SIG-M5 (cell line): ENCODE results near the gene ST8SIA6.
"Not testable (repeated sequence)": the region's sequence is repeated elsewhere in the genome, so short reads cannot be mapped to it uniquely, and the experiment has no call there.

Experiments used
- DNase-seq: peaks from one replicate; lab custom pipeline; 2025; lab: John Stamatoyannopoulos, UW

Gene ST8SIA6, protein sequence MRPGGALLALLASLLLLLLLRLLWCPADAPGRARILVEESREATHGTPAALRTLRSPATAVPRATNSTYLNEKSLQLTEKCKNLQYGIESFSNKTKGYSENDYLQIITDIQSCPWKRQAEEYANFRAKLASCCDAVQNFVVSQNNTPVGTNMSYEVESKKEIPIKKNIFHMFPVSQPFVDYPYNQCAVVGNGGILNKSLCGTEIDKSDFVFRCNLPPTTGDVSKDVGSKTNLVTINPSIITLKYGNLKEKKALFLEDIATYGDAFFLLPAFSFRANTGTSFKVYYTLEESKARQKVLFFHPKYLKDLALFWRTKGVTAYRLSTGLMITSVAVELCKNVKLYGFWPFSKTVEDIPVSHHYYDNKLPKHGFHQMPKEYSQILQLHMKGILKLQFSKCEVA

DNA sequence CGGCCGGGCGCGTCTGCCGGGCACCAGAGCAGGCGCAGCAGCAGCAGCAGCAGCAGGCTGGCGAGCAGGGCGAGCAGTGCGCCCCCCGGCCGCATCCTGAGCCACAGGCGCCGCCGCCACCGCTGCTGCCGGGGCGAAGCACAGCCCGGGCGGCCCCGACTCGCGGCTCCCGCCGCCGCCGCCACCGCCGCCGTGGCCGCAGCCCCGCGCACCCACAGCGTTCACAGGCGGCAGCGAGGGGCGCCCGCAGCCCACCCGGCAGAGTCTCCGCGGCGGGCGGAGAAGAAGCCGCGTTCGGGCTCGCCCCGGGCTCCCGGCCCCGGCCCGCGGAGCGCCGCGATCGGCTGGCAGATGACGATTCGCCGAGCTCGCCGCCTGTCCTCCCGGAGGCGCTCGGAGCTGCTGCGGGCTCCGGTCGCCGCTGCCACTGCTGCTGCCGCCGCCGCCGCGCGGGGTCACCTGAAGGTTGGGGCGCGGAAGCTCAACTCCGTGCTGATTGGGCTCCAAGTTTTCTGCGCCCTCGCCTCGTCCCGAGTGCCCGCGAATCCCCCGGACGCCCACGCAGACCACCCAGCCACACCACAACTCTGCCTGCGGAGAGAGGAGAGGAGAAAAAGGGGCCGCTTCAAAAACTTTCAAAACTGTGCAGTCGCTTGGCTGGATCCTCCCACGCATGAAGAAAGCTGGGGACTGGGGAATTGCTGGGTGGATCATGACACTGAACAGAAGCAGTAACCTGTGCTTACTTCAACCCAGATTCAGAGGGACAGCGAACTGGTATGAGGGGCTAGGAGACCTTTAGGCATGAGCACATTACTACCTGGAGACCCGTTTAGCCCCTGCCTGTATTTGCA, at the start of gene ST8SIA6:
TSS of gene ST8SIA6 (minus strand) at position 435 of the 854 bp plus-strand sequence. CDS start at position 95, 340 bp downstream.
- no peak for DNase-seq

DNA sequence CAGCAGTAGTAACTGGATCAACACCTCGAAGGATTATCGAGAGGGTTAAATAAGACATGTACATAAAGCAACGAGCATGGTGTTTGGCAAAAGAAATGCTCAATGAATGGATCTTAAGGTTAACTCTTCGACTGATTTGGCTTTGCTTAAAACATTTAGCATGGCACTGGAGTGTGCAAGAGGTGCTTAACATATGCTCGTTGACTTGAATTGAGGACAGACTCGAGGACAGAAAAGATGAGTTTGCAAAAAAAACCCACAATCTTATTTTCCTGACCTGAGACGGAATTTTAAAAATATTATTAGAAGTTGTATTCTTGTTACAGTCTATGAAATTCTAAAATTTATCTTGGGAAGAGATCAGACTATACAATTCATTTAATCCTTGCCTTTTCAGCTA, 49.4 kb upstream of the ST8SIA6 start:
- DNase-seq: no peak

DNA sequence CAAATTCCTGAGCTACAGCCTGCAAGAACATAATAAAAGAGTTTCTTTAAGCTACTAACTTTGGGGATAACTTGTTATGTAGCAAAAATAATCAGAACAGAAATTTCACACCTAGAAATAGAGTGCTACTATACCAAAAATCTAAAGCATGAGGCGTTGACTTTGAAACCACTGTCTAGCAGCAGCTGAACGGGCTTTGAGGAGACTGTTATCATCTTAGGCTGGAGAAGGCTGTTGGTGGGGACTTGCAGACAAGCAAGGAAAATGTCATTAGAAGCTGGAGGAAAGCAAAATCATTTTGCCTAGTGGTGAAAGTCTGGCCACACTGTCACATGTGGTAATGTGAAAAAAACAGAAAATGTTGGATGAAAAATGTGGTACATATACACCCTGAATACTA, 48.4 kb upstream of the ST8SIA6 start:
- DNase-seq: no peak

DNA sequence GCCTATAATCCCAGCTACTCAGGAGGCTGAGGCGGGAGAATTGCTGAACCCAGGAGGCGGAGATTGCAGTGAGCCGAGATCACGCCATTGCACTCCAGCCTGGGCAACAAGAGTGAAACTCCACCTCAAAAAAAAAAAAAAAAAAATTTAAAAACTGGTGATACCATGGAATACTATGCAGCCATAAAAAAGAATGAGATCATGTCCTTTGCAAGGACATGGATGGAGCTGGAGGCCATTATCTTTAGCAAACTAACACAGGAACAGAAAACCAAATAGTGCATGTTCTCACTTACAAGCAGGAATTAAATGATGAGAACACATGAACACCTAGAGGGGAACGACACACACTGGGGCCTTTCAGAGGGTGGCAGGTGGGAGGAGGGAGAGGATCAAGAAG, 44.6 kb upstream of the ST8SIA6 start:
- DNase-seq: not testable (repeated sequence)

DNA sequence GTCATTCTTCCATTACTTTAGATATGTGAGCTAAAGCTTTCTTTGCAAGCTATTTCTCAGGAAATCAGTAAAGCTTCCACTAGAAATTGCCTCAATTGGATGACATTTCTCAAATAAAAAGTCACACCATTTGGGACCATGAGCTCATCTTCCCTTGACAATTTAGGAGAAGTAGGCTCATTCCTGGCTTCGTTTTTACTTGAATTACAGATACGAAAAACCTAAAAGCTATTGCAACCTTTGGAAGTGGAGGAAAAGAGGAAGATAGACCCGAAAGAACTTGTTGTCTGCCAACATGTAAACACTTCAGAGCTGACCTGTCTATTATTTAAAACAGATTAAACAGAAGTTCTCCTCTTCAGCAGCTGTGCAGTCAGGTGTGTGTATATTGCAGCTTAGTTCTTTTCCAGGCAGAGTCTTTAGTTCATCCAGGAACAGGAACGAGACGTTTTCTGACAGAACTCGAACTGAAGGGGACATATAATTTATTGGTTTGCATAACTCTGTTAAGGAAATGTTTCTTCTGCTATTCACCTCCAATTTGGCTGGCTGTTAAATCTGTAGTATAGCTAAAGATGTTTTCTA, 43.1 kb upstream of the ST8SIA6 start:
- no peak for DNase-seq

DNA sequence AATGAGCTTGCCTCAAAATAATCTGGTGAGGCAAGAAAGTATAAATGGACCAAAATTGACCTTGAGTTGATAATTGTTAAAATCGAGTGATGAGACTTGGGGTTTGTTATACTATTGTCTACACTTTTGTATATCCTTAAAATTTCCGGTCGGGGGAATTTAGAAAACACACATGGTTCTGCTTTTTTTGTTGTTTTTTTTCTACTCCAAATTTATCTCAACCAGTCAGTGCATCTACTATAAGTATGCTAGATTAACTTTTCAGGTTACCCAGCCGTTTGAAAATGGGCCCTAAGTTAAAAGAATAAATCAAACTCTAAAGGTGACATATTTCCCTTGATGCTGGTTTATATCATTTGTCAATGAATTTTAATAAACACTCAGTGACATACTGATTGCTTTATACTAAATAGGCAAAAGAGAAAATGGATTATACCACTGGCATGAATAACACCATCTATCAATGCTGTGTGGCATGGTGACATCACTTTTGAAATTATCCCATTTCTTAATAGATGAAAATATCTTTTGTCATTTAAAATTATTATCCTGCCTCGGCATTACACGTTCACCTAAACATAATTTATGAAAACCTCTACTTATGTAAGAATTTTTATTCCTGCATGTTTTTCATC, 40.3 kb upstream of the ST8SIA6 start:
- DNase-seq: no peak

DNA sequence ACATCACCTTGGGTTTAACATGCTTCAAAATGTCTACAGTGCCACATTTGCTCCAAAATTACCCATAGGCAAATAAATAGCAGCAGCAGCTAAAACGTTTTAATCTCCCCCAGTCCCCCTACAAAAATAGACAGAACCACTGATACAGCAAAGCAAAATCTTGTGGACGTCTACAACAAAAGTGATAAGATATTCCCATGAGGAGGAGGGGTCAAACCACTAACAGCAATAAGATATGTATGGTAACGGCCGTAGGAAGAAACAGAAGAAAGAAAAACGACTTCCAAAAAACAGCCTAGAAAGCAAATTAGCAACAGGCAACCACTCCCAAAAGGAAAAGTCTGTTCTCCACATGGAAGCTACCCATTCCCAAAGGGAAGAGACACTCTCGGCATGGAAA, 34.5 kb upstream of the ST8SIA6 start:
- DNase-seq: no peak

DNA sequence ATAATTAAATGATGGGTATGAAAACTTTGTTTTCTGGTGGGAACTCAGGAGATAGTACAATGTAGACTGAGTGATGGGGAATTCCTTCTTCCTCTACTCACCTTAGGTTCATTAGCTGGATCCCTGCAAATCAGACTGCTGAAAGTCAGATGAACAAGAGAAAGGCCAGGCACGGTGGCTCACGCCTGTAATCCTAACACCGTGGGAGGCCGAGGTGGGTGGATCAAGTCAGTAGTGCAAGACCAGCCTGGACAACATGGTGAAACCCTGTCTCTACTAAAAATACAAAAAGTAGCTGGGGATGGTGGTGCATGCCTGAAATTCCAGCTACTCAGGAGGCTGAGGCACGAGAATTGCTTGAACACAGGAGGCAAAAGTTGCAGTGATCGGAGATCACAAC, 28.7 kb upstream of the ST8SIA6 start:
- DNase-seq: no peak

DNA sequence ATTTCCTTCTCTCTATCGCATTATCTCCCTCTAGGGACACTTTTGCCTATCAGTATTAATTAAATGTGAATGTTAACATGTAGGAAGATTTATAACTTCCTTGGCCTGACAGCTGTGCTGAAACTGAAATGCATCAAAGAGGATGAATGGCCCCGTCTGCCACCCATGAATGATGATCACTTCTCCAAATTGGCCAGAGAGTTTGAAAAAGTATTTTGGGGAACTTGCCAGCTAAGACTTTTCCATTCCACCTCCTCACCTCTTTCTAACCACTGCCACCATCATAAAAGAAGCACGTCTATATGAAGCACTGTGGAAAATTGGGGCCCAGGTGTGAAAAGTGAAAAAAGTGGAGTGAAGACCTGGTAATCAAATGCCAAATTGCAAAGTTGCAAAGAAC, 25.4 kb upstream of the ST8SIA6 start:
- DNase-seq: no peak

DNA sequence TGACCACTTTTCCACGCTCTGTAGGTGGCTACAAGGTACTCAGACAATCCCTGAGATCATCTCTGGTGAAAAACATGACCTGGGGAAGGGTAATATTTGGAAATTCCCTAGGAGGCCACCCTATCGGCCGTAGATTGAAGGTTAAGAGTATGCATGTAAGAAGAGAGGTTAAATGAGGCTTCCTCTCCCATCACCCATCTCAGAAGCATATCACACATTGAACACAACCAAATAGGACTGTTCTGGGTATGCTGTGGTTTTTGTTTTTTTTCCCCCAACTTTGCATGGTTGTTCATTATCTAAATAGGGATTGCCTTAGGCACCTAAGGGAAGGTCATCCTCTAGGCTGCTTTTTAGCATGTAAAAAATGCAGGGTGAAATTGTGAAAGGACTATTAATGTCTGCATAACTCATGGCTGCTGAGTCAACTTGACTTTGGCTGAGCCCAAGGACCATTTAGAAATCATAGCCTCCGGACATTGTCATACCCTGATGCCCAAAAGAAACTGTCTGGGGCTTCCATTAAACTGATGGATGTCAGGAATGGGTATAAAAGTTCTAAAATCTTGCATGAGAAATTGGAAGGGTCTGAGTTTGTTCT, 24.7 kb upstream of the ST8SIA6 start:
- no peak for DNase-seq

DNA sequence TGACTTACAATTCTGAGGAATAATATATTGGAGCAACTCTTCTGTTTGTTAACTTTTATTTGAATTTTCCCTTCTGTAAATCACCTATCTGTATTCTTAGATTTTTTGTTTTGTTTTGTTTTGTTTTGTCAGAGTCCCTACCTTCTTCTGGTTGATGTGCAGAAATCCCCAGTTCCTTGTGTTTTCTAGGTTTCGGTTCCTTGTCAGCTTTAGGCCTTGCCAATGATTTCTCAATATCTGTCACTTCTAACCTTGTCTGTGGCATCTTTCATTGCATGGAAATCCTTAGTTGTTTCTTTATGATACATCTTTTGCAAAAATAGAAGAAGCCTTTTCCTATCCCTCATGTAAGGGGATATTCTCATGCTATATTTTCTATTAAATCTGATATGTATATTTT, 21.7 kb upstream of the ST8SIA6 start:
- no peak for DNase-seq

DNA sequence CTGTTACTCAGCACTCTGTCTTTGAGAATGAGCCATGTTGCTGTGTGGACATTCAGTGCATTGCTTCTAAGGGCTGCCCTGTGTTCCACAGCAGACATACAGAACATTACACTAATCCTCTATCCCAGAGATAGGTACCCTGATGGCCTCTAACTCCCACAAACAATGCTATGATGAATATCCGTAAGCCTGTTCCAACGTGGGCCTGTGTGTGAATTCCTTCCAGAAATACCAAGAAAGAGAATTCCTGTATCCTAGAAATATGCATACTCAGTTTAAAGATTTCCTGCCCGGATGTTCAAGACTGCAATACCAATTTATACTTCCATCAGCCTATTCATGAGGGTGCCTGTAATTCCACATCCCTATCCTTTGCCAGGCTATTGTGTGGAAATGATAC, 21.3 kb upstream of the ST8SIA6 start:
- DNase-seq: no peak

DNA sequence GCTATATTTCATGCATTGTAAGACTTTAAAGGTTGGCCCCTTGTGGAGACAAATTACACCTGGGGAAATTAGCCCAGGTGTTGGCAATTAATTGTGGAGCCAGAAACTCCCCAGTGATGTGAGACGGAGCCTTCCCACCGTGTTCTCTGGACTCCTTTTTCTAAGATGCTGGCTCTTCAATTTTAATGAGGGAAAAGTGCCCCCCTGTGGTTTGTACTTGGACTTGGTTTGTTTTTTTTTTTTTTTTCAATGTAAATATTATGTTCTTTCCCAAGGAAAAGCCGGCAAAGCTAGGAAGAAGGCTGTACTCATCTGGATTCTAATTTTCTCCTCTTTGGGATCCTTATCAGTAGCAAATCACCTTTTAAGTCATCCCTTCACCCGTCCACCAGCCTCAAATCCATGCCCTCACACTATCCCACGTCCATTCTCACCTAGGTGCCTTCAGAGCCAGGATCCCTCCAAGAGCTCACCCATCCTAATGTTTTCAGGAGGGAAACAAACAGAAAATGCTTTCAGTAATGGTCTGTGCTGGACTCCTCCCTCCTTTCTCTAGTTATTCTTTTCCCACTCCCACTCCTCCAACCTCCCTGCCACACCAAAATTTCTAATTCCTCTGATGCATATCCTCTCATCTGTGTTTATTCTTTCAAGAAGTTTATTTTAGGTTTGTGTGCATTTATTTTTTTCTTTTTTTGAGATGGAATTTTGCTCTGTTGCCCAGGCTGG, 20.4 kb upstream of the ST8SIA6 start:
- no peak for DNase-seq

DNA sequence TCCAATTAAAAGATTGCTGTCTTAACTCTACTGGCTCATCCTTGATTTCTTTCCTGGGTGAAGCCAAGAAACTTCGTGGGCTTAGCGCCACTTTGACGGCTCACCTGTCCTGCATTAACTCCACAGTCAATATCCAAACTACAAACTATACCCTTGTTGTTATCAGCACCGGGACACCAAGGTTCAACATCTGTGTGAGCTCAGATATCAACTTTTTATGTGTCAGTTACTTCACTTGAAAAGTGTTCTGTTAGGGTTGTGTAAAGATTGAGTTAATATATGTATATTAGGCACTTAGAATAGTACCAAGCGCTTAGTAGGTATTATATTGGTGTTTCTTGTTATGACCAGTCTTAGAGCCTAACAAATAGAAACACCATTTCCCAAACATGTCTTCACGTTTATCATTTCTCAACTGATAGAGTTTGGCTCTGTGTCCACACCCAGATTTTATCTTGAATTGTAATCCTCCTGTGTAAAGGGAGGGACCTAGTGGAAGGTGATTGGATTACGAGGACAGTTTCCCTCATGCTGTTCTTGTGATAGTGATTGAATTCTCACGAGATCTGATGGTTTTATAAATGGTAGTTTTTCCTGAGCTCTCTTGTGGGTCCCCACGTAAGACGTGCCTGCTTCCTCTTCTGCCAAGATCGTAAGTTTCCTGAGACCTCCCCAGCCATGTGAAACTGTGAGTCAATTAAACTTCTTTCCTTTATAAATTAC, 19.0 kb upstream of the ST8SIA6 start:
- DNase-seq: no peak

DNA sequence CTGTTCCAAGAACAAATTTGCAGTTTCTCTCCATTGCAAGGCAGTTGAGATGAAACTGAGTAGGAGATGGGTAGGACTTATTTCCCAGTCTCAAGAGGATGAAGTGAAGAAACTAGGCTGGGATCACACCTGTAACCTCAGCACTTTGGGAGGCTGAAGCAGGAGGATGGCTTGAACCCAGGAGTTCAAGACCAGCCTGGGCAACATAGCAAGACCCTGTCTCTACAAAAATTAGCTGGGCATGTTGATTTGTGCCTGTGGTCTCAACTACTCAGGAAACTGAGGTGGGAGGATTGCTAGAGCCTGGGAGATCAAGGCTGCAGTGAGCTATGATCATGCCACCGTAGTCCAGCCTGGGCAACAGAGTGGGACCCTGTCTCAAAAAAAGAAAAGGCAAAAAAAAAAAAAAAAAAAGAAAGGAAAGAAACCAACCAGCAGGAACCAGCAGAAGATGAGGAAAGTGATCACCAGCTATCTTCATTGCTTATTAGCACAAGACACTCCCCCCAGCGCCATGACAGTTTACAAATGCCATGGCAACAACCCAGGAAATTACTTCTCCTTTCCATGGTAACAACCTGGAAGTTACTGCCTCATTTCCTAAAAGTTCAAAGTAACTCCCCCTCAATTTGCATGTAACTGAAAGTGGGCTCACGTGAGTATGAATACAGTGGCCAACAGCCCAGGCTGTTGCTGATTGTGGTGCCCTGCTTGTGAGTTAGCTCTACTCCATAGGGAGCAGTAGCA, 18.3 kb upstream of the ST8SIA6 start:
- DNase-seq: no peak

DNA sequence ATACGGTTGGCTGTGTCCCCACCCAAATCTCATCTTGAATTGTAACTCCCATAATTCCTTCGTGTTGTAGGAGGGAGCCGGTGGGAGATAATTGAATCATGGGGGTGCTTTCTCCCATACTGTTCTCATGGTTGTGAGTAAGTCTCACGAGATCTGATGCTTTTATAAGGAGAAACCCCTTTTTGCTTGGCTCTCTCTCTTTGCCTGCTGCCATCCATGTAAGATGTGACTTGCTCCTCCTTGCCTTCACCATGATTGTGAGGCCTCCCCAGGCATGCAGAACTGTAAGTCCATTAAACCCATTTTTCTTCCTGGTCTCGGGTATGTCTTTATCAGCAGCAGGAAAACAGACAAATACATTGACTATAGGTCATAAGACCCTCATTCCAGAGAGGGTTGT, 15.9 kb upstream of the ST8SIA6 start:
- no peak for DNase-seq

DNA sequence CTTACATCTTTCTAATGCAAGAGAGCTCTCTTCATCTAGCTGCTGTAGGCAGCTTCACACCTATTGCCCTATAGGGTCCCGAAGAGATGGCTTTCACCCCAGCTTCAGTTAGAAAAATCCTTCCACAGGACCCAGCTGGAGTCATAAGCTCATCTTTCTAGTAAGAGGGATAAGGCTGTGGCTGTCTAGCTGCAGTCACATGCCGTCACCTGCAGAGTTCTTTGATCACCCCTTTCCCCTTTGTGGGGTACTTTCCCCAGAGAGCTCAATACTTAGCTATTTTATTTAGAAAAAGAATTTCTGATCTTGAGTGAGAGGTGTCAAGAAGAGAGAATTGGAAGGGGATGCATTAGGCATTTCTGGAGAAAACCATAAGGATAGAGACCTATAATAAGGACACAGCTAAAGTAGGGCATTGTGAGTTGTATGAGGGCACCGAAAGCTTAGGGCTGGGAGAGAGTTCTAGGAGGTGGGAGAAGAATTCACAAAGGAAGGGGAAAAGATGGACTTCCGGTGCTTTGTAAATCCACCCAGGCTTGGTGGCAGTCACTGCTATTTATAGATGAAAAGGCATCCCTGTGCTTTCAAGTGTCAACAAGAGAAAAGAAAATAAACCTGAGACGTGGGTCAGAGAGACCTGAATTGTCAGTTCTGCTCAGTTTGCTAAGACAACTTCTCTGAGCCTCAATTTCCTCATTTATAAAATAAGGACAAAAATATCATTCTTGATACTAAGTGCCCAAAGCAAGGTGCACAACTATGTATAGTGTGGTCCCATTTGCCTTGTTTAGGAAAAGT, 11.1 kb upstream of the ST8SIA6 start:
- no peak for DNase-seq

DNA sequence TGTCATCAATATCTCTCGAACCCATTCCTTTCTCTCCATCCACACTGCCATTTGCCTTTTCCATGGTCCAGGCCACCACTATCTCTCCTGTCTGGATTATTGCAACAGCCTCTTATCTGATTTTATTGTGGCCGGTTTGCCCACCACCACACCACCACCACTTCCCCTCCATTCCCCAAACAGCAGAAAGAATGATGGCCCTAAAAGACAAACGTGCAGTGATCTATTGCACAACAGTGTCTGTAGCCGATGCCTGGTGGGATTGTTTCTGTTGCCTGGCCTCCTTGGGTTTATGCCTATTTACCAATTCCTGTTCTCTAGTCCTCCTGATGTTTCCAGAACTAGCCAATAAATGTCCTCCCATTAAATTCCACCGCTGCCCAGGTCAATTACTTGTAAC, 10.2 kb upstream of the ST8SIA6 start:
- no peak for DNase-seq

DNA sequence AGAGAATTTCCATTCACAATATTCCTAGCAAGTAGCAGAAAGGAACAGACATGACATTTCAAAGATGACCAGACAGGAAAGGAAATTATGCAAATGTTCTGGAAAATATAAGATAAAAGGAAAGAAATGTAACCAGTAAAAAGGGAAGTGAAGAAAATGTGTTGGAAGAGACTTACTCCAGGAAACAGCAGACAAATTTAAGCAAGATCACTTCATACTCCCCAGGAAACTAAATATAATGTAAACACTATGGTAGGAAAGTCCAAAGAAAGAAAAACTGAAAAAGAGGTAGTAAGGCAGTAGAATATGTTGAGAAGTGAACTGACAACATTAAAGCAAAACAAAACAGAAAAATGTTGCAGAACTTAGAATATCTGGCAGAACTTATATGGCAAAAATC, 6.4 kb upstream of the ST8SIA6 start:
- DNase-seq: no peak
